Measurements from ENCODE around the gene AP3B1. TPM values are rescaled to one million over a fixed set of nuclear protein-coding genes. Genes with fewer than 3 reads are reported as not detected.

Gene AP3B1
- total and polyA plus RNA-seq, 2 of the 8 experiments (the other 6 are each of a cell fraction or from before 2014, with no cell fraction given), result 45.8 to 48.3 TPM

GRCh38 chr5:77987331-77987730 lies 307.2 kb downstream of the AP3B1 start (continued):
- no peak for TF ChIP-seq SIX5 (IDR thresholded peaks at IDR 0.05; ENCODE audit: low read depth, low read length)
- no peak for TF ChIP-seq FOSL1 (IDR thresholded peaks at IDR 0.05; ENCODE audit: insufficient read depth, low read depth, low read length)
- TF ChIP-seq PHF8 (conservative IDR thresholded peaks at IDR 0.05; ENCODE audit: low read depth, low read length), result no peak
- TF ChIP-seq HDAC6 (IDR thresholded peaks at IDR 0.05; ENCODE audit: low read depth, low read length), result no peak
- TF ChIP-seq RFX5 (IDR thresholded peaks at IDR 0.05; ENCODE audit: borderline replicate concordance, low read depth, low read length), result no peak

Measured in H1 (cell line).